NCI-H345 treated with DMSO at 0.1 percent for 48 hours (cell line): ENCODE results near the gene GPR158.
A peak's percentile ranks its signal among the peaks of the same experiment; 100 is the strongest.
"Not testable (repeated sequence)": the region's sequence is repeated elsewhere in the genome, so short reads cannot be mapped to it uniquely, and the experiment has no call there.

Experiments
- DNase-seq: peaks from one replicate; lab custom pipeline; 2025; ENCODE audit not compliant: unreplicated experiment; lab: John Stamatoyannopoulos, UW

The GPR158 gene, protein sequence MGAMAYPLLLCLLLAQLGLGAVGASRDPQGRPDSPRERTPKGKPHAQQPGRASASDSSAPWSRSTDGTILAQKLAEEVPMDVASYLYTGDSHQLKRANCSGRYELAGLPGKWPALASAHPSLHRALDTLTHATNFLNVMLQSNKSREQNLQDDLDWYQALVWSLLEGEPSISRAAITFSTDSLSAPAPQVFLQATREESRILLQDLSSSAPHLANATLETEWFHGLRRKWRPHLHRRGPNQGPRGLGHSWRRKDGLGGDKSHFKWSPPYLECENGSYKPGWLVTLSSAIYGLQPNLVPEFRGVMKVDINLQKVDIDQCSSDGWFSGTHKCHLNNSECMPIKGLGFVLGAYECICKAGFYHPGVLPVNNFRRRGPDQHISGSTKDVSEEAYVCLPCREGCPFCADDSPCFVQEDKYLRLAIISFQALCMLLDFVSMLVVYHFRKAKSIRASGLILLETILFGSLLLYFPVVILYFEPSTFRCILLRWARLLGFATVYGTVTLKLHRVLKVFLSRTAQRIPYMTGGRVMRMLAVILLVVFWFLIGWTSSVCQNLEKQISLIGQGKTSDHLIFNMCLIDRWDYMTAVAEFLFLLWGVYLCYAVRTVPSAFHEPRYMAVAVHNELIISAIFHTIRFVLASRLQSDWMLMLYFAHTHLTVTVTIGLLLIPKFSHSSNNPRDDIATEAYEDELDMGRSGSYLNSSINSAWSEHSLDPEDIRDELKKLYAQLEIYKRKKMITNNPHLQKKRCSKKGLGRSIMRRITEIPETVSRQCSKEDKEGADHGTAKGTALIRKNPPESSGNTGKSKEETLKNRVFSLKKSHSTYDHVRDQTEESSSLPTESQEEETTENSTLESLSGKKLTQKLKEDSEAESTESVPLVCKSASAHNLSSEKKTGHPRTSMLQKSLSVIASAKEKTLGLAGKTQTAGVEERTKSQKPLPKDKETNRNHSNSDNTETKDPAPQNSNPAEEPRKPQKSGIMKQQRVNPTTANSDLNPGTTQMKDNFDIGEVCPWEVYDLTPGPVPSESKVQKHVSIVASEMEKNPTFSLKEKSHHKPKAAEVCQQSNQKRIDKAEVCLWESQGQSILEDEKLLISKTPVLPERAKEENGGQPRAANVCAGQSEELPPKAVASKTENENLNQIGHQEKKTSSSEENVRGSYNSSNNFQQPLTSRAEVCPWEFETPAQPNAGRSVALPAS (N-terminal part only)

DNA sequence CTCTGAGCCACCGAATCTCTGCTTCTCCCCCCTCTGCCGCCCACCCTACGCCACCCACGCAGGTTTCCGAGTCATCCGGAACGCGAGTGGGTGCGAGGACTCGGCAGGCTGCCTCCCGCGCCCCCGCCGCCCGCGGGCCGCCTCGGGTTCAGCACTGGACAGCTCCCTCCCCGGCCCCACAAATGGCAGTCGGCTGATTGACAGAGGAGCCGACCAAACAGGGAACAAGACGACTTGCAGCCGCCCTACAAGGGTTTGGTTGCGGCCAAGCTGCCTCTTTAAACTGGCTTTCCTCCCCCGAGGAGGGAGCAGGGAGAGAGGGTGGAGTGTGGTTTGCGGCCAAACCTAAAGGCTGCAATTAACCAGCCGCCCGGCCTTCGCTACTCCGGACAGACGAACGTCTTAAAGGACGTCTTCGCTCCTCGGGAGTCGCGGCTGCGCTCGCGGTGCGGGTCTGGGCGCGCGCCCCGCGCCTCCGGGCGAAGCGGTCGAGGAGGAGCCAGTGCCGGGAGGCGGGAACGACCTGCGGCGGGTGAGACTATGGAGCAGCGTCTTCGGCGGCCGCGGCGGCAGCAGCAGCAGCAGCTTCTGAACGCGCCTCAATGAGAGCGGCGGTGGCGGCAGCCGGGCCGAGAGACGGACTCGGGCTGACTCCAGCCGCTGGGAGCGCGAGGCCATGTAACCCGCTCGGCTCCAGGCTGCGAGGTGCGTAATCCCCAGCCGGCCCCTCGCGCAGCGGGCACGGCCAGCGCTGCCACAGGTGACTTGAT is at the start of gene GPR158:
GPR158 (plus strand) TSS at position 541 of the 770 bp plus-strand sequence. CDS start 420 bp downstream, outside the sequence.
- DNase-seq: peak; percentile 20

GRCh38 chr10:25125201-25125611 is 49.6 kb upstream of the GPR158 start:
- no peak for DNase-seq

- no peak for DNase-seq
These were observed 45.2 kb upstream of the GPR158 start for GRCh38 chr10:25129592-25129991.

DNA sequence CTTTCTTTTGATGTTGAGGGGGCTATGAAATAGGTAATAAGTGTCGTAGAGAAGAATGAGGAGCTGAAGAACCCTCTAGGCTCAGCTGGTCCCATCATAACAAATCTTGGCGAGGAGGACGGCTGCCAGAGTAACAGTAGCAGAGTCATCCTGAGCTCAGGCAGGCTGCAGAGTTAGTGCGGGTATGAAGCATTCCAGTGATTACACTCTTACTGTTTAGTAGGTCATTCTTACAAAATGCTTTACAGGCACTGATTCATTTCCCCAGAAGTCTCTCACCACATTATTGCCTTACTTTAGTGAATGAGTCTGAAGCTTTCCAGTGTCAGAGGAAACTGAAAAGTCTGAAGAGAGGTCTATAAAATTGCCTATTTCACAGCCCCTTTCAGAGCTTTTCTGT is 43.9 kb upstream of the GPR158 start:
- DNase-seq: no peak

DNA sequence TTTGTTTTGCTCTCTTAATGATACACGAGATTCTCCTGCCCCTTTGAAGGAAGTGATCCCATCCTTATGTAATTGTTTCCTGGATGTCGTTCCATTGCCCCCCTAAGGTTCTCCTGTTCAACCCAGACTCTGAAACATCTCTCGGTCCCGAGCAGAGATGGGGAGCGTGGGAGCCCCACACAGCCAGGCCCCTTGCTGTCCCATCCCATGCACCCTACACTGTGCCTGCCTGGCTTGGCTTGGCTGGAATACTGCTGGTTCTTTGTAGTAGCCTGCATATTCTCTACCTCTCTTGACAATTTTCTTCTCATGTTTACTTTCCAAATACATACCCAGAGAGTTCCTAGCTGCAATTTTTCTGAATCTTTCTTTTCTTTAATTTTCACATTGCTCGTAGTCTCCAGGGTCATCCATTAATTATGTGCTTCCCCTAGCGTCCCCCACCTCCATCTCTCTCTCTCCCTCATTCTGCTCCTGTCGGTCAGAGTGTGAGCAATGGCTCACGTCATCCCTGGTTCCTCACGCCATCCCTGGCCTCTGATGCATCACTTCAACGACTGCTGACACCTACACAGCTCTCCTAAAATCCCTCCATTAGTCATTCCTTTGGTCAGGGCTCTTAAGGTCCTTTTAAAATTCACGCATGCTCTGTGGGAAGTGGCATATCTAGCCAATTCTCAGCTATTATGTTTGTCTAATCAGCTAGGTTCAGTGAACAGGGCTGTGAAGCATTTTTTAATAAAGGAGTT is 32.5 kb upstream of the GPR158 start:
- no peak for DNase-seq

GRCh38 chr10:25157650-25158049 is 17.2 kb upstream of the GPR158 start:
- DNase-seq: no peak

DNA sequence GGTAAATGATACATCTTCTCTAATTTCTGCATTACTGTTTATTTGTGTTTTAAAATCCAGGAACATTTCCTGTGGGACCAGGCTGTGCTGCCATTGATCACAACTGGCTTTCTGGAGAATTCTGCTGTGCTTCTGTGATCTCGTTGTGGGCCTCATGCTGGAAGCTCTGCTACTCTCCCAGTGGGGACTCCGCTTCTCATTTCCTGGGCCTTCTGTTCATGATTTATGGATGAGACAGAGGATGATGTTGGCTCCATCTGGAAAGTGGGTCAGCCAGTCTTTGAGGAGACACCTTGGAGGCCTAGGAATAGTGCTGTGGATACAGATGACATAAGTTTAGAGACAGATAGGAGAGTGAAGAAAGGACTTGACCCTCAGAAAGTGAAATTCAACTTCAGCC is 15.2 kb upstream of the GPR158 start:
- no peak for DNase-seq

DNA sequence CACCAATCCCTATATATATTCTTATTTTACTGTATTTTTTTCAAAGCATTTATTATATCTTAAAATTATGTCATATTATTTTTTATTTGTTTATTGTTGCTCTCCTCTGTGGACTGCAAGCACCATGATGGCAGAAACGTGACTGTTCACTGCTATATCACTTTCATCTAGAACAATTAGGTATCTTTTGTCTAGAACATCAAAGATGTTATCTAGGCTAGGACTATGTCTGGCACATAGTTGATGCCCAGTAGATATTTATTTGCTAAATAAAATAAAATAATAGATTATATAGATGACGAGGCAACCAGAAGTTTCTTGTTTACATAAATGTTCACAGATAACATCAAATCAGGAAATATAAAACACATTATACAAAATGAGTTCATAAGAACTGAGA is 12.4 kb upstream of the GPR158 start:
- no peak for DNase-seq

DNA sequence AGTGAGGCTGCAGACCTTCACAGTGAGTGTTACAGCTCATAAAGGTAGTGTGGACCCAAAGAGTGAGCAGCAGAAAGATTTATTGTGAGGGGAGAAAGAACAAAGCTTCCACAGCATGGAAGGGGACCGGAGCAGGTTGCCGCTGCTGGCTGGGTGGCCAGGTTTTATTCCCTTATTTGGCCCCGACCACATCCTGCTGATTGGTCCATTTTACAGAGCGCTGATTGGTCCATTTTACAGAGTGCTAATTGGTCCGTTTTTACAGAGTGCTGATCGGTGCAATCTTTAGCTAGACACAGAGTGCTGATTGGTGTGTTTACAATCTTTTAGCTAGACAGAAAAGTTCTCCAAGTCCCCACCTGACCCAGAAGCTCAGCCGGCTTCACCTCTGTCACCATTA is 11.3 kb upstream of the GPR158 start:
- not testable (repeated sequence) for DNase-seq

- DNase-seq: no peak
These were observed 5.1 kb upstream of the GPR158 start for GRCh38 chr10:25169740-25170139.

DNA sequence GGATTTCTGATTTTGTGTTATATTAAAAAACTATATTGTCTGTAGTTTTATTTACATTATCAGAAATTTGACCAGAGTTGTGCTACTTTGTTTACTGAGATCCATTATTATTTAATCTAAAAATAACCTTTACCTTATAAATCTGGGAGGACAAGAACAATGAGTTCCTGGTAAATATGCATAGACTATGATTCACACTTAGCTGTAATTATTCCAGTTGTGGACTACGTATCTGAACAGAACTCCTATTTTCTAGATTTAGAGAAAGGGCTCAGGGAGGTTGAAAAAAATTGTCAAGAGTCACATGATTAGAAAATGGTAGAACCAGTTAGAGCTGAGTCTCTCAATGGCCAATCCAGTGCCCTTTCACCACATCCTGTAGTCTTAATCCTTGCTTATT is 4.2 kb upstream of the GPR158 start:
- DNase-seq: no peak

GRCh38 chr10:25175527-25176420 is 973 bp downstream of the GPR158 start:
- no peak for DNase-seq

- DNase-seq: no peak
These were observed 1.7 kb downstream of the GPR158 start for GRCh38 chr10:25176421-25176968.

DNA sequence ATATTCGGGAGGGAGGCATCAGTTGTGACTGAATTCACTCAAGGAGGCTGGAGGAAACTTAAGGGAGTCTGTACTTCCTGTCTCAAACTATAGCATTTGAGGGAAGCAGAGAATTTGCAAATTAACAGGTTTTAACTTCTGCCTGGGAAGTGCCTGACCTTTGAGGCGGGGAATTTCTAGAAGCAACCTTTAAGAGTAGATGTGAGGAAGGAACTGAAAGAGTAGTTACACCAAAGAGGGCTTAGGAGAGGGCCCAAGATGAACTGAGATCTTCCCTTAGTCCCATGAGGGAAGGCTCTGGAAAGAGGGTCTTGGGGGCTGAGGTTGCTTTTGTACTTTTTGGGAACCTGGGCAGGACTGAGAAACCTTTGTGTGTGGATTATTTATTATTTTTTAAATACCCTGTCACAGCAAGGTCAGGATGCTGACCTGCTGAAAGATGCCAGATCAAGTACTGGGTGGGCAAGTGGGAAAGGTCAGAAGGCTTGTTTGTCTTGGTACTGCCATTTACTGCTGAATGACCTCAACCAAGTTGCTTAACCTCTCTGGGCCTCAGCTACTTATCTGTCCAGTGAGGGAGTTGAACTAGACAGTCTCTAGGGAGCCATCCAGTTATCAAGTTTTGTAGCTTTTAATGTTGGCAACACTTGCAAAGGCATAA is 2.4 kb downstream of the GPR158 start:
- no peak for DNase-seq

- no peak for DNase-seq
These were observed 2.9 kb downstream of the GPR158 start for GRCh38 chr10:25177754-25178135.

GRCh38 chr10:25178411-25178810 is 3.6 kb downstream of the GPR158 start:
- no peak for DNase-seq

- no peak for DNase-seq
These were observed 6.0 kb downstream of the GPR158 start for GRCh38 chr10:25180801-25181200.

DNA sequence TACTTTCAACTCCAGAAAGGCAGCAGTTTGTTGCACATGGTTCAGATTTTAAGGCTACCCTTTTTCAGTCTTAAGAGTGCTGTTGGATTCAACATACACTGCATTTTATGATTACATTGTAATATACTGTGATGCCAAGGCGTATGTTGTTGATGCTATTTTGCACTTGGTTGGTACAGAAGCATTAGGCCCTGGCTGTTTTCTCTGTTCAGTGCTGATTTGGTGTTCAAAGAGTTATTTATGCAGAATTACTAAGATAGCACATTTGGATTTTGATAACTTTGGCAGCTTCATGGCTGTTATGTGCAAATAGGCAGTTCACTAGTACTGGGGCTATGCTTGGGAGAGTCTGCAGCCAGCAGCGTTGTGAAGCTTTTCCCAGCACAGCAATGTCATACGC is 7.8 kb downstream of the GPR158 start:
- DNase-seq: no peak
